ENCODE measurements around the gene MTMR2. TPM values are rescaled to one million over a fixed set of nuclear protein-coding genes. Genes with fewer than 3 reads are reported as not detected.

MTMR2 gene
- total RNA-seq, 1 experiment from 2014 or later = 59.0 TPM

GRCh38 chr11:95802806-95803205 is 121.1 kb downstream of the MTMR2 start:
- H2BK15ac ChIP-seq (ENCODE audit: low read depth, low read length) = no peak overlapping the region
- no peaks in the 10 kb centered on the region for H3K79me1 ChIP-seq (ENCODE audit: insufficient read depth, low read depth, low read length, poor library complexity, severe bottlenecking)
- H2BK12ac ChIP-seq (ENCODE audit: insufficient read length, low read depth, low read length) = no peak overlapping the region
- H4K5ac ChIP-seq (ENCODE audit: insufficient read length, low read depth, low read length) = no peak overlapping the region
- H4K8ac ChIP-seq (replicated peaks; ENCODE audit: insufficient read length, low read depth, low read length) = no peak overlapping the region
- no peaks in the 10 kb centered on the region for H3K4me1 Mint-ChIP-seq
- H2BK20ac ChIP-seq (ENCODE audit: low read depth, low read length, poor library complexity, severe bottlenecking) = no peak overlapping the region
- no peaks in the 10 kb centered on the region for H3K27me3 ChIP-seq (ENCODE audit: insufficient read depth, low read length)
- no peak overlapping the region for H3K27ac ChIP-seq (ENCODE audit: insufficient read length, low read depth, low read length)
- H3K18ac ChIP-seq (ENCODE audit: insufficient read length, low read depth, low read length) = no peak overlapping the region
- TF ChIP-seq, protein P1, sequence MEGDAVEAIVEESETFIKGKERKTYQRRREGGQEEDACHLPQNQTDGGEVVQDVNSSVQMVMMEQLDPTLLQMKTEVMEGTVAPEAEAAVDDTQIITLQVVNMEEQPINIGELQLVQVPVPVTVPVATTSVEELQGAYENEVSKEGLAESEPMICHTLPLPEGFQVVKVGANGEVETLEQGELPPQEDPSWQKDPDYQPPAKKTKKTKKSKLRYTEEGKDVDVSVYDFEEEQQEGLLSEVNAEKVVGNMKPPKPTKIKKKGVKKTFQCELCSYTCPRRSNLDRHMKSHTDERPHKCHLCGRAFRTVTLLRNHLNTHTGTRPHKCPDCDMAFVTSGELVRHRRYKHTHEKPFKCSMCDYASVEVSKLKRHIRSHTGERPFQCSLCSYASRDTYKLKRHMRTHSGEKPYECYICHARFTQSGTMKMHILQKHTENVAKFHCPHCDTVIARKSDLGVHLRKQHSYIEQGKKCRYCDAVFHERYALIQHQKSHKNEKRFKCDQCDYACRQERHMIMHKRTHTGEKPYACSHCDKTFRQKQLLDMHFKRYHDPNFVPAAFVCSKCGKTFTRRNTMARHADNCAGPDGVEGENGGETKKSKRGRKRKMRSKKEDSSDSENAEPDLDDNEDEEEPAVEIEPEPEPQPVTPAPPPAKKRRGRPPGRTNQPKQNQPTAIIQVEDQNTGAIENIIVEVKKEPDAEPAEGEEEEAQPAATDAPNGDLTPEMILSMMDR (conservative IDR thresholded peaks at IDR 0.05) = no peak
- no peak overlapping the region for H2AFZ ChIP-seq (ENCODE audit: low read length)
- H3K4ac ChIP-seq (ENCODE audit: low read depth, low read length) = no peak overlapping the region
- peaks cover 58 to 77% (median 77%) of the 10 kb centered on the region in 3 experiments for H3K36me3 Mint-ChIP-seq (ENCODE audit: insufficient read depth in 1 of 3, low read depth in 3 of 3)
- no peak overlapping the region for H2BK5ac ChIP-seq (ENCODE audit: insufficient read length, low read length)
- no peak overlapping the region for H3K56ac ChIP-seq (ENCODE audit: insufficient read length, low read depth, low read length)
- no peaks in the 10 kb centered on the region for H3K9me3 ChIP-seq (ENCODE audit: control insufficient read depth, low read depth, low read length)
- no peak overlapping the region for H2AK5ac ChIP-seq (ENCODE audit: insufficient read length, low read length)
- no peak overlapping the region for H3K4me2 ChIP-seq (ENCODE audit: insufficient read depth, insufficient read length, low read length)
- WGBS (ENCODE audit: extremely low coverage, insufficient read length, low lambda C conversion rate) = no CpG with 5 or more reads among the region's 1 CpG
- H3K23ac ChIP-seq (ENCODE audit: insufficient read length, low read depth, low read length) = no peak overlapping the region
- no peak overlapping the region for H3K27ac Mint-ChIP-seq
- no peak for DNase-seq
- no peaks in the 10 kb centered on the region for H3K23me2 ChIP-seq (ENCODE audit: insufficient read length, low read depth, low read length, poor library complexity, severe bottlenecking)
- no peak overlapping the region for H3K14ac ChIP-seq (ENCODE audit: insufficient read depth, low read length)
- H3K4me3 Mint-ChIP-seq = no peak overlapping the region
- no peaks in the 10 kb centered on the region for H4K20me1 ChIP-seq (ENCODE audit: control insufficient read depth, insufficient read depth, insufficient read length)
- H3T11ph ChIP-seq (ENCODE audit: low read length) = no peak overlapping the region
- no peak overlapping the region for H4K91ac ChIP-seq (ENCODE audit: insufficient read length, low read depth, low read length)
- no peaks in the 10 kb centered on the region for H3K4me1 ChIP-seq (ENCODE audit: insufficient read depth, low read length)
- H3K79me2 ChIP-seq (ENCODE audit: insufficient read depth, low read length) = no peaks in the 10 kb centered on the region; the same call in 1 of the 2 replicates
- peaks cover 13 to 23% of the 10 kb centered on the region in 2 experiments; a peak in 4 of 5 replicates for H3K9me3 Mint-ChIP-seq
- no peak overlapping the region for H2BK120ac ChIP-seq (ENCODE audit: low read depth, low read length, poor library complexity, severe bottlenecking)
- no peak overlapping the region for H3K9ac ChIP-seq (ENCODE audit: extremely low read depth, insufficient read length, low read length)
- no peaks in the 10 kb centered on the region for H3K27me3 Mint-ChIP-seq (ENCODE audit: low read depth)

Data from H9 (cell line).